HG03558 (cell line): ENCODE data around the gene PTTG2.

Experiments used
- ATAC-seq: cut with Tn5 transposase; IDR thresholded peaks from one replicate; pipeline ENCODE4 v1.9.1; 2021; ENCODE audit warnings: moderate number of reproducible peaks; ENCODE audit not compliant: unreplicated experiment; ENCODE audit errors: extremely low read depth

Gene PTTG2

GRCh38 chr4:37982736-37983135 lies 22.5 kb downstream of the PTTG2 start:
- no peak for ATAC-seq

GRCh38 chr4:37983951-37984350 lies 23.8 kb downstream of the PTTG2 start:
- ATAC-seq = no peak

GRCh38 chr4:37985730-37986275 lies 25.6 kb downstream of the PTTG2 start:
- no peak for ATAC-seq

GRCh38 chr4:37988670-37989069 lies 28.5 kb downstream of the PTTG2 start:
- ATAC-seq = no peak

- ATAC-seq = no peak
Measured at GRCh38 chr4:37989398-37990260, 29.4 kb downstream of the PTTG2 start.

GRCh38 chr4:37990731-37991245 lies 30.6 kb downstream of the PTTG2 start:
- ATAC-seq = no peak

- no peak for ATAC-seq
Measured at GRCh38 chr4:37991623-37992410, 31.6 kb downstream of the PTTG2 start.

GRCh38 chr4:37993806-37994205 lies 33.6 kb downstream of the PTTG2 start:
- no peak for ATAC-seq

- ATAC-seq = no peak
Measured at GRCh38 chr4:37994569-37994968, 34.4 kb downstream of the PTTG2 start.

- ATAC-seq = no peak
Measured at GRCh38 chr4:37995299-37995821, 35.2 kb downstream of the PTTG2 start.

GRCh38 chr4:37995981-37996775 lies 36.0 kb downstream of the PTTG2 start:
- no peak for ATAC-seq

GRCh38 chr4:37998226-37998625 lies 38.0 kb downstream of the PTTG2 start:
- no peak for ATAC-seq

GRCh38 chr4:37999000-37999716 lies 39.0 kb downstream of the PTTG2 start:
- no peak for ATAC-seq

- ATAC-seq = no peak
Measured at GRCh38 chr4:37999965-38000364, 39.8 kb downstream of the PTTG2 start.

- no peak for ATAC-seq
Measured at GRCh38 chr4:38001927-38002326, 41.7 kb downstream of the PTTG2 start.

GRCh38 chr4:38002451-38003071 lies 42.4 kb downstream of the PTTG2 start:
- no peak for ATAC-seq

GRCh38 chr4:38003102-38003501 lies 42.9 kb downstream of the PTTG2 start:
- ATAC-seq = no peak

GRCh38 chr4:38003628-38004027 lies 43.4 kb downstream of the PTTG2 start:
- ATAC-seq = no peak

GRCh38 chr4:38004062-38004461 lies 43.9 kb downstream of the PTTG2 start:
- ATAC-seq = no peak
